GM23248 (cell line): ENCODE data around the gene ANXA11. TPM values are rescaled to one million over a fixed set of nuclear protein-coding genes. Genes with fewer than 3 reads are reported as not detected.
"Not testable (repeated sequence)": the region's sequence is repeated elsewhere in the genome, so short reads cannot be mapped to it uniquely, and the experiment has no call there.

Experiments used
- DNase-seq: peaks from one replicate; pipeline ENCODE4 v3.0.0-alpha.2; 2015
- H2AFZ ChIP-seq: fragments of 200-600 bp; sonication (generic); 2 replicates; pipeline ENCODE4 v1.6.1; 2016; ENCODE audit warnings: antibody characterized with exemption
- H3F3A ChIP-seq: fragments of 200-600 bp; sonication (generic); 2 replicates; pipeline ENCODE4 v1.6.1; 2016; ENCODE audit warnings: mild to moderate bottlenecking, antibody characterized with exemption, mixed run types; ENCODE audit not compliant: insufficient read depth
- H3K27ac ChIP-seq: fragments of 200-600 bp; sonication (generic); 2 replicates; pipeline ENCODE4 v1.5.1; 2016; ENCODE audit warnings: mild to moderate bottlenecking
- H3K27me3 ChIP-seq: fragments of 200-600 bp; sonication (generic); replicated peaks from 2 replicates; pipeline ENCODE4 v1.6.1; 2016; ENCODE audit warnings: mild to moderate bottlenecking; ENCODE audit not compliant: insufficient read depth
- H3K36me3 ChIP-seq: fragments of 200-600 bp; sonication (generic); 2 replicates; pipeline ENCODE4 v1.6.1; 2016; ENCODE audit warnings: low read depth, mild to moderate bottlenecking
- H3K4me1 ChIP-seq: fragments of 200-600 bp; sonication (generic); 2 replicates; pipeline ENCODE4 v1.6.1; 2016; ENCODE audit warnings: mild to moderate bottlenecking; ENCODE audit not compliant: insufficient read depth
- H3K4me2 ChIP-seq: fragments of 200-600 bp; sonication (generic); one replicate; pipeline ENCODE4 v1.6.1; 2016; ENCODE audit warnings: mild to moderate bottlenecking; ENCODE audit not compliant: unreplicated experiment
- H3K4me3 ChIP-seq: fragments of 200-600 bp; sonication (generic); 2 replicates; pipeline ENCODE4 v1.5.1; 2016; ENCODE audit warnings: mild to moderate bottlenecking
- H3K79me2 ChIP-seq: fragments of 200-600 bp; sonication (generic); 2 replicates; pipeline ENCODE4 v1.6.1; 2016; ENCODE audit warnings: mild to moderate bottlenecking; ENCODE audit not compliant: insufficient read depth
- H3K9ac ChIP-seq: fragments of 200-600 bp; sonication (generic); 2 replicates; pipeline ENCODE4 v1.6.1; 2016; ENCODE audit warnings: mild to moderate bottlenecking
- H3K9me2 ChIP-seq: fragments of 200-600 bp; sonication (generic); 2 replicates; pipeline ENCODE4 v1.6.1; 2016; ENCODE audit warnings: mixed run types, mild to moderate bottlenecking, moderate library complexity; ENCODE audit not compliant: insufficient read depth
- H3K9me3 ChIP-seq: fragments of 200-600 bp; sonication (generic); one replicate; pipeline ENCODE4 v1.6.1; 2017; ENCODE audit warnings: low read depth
- H4K20me1 ChIP-seq: fragments of 200-600 bp; sonication (generic); 2 replicates; pipeline ENCODE4 v1.6.0; 2016; ENCODE audit not compliant: insufficient read depth
- EZH2 ChIP-seq: fragments of 200-600 bp; sonication (generic); IDR thresholded peaks from 2 replicates; pipeline ENCODE4 v1.6.1; 2018; ENCODE audit warnings: antibody characterized with exemption, mild to moderate bottlenecking; ENCODE audit not compliant: insufficient read depth, poor library complexity, severe bottlenecking
- EZH2phosphoT487 ChIP-seq: fragments of 200-600 bp; sonication (generic); IDR thresholded peaks from 2 replicates; pipeline ENCODE4 v1.6.1; 2018; ENCODE audit warnings: antibody characterized with exemption, moderate library complexity, mild to moderate bottlenecking, low read depth; ENCODE audit not compliant: insufficient read depth
- WGBS, 2 experiments: methylation state at CpG; one replicate each; pipeline ENCODE4 v1.1.6; 2015 to 2017; ENCODE audit warnings: low lambda C conversion rate in 2 of 2, low coverage in 1 of 2; ENCODE audit errors: missing lambda C conversion rate in 2 of 2; 5-methylcytosine and 5-hydroxymethylcytosine counted together
- in situ Hi-C: fragments of 300-500 bp; cut with MboI; formaldehyde crosslinking; loops from 2 replicates; pipeline ENCODE4 v1.15.0; 2020
- polyA plus RNA-seq: library from polyadenylated mRNA; unstranded; fragments of >200 nt; fragmentation: Nextera tagmentation; extraction: Ambion mirVana; gene quantifications from 2 replicates; pipeline ENCODE4 v1.2.1, GENCODE V29; 2016
- total RNA-seq: library from RNA; depleted of rRNA; stranded (reverse); fragments of >200 nt; shearing (Covaris generic); gene quantifications from 2 replicates; pipeline ENCODE4 v1.2.3, GENCODE V29; 2014

Gene ANXA11
- total and polyA plus RNA-seq, 2 experiments from 2014 or later = 116 to 189 TPM

GRCh38 chr10:80252296-80252887 is 47.1 kb upstream of the ANXA11 start:
- DNase-seq = no peak
- H3K4me1 ChIP-seq = no peaks in the 10 kb centered on the region
- H3K36me3 ChIP-seq = no peaks in the 10 kb centered on the region
- no peak overlapping the region for H3K4me2 ChIP-seq
- in situ Hi-C loops = loop anchor here (25.0 kb wide), 1 partner anchor 690 kb away; the partner anchor contains the start of gene SFTPA2
- no peak overlapping the region for H3K27ac ChIP-seq
- no peak overlapping the region for H2AFZ ChIP-seq
- WGBS, 2 experiments = 93 to 97% methylated on average over 10 to 12 of the region's 12 CpGs
- no peaks in the 10 kb centered on the region for H3K79me2 ChIP-seq
- no peaks in the 10 kb centered on the region for H3F3A ChIP-seq
- H4K20me1 ChIP-seq = no peaks in the 10 kb centered on the region
- no peaks in the 10 kb centered on the region for H3K9me3 ChIP-seq
- no peaks in the 10 kb centered on the region for H3K27me3 ChIP-seq
- no peaks in the 10 kb centered on the region for H3K9me2 ChIP-seq
- TF ChIP-seq EZH2 (no peak), EZH2phosphoT487 (no peak)
- no peak overlapping the region for H3K9ac ChIP-seq
- H3K4me3 ChIP-seq = no peak overlapping the region

- not testable (repeated sequence) for H3K27ac ChIP-seq, H3K4me2 ChIP-seq, H3K9me2 ChIP-seq, H3K4me1 ChIP-seq, H3K9ac ChIP-seq, H3K36me3 ChIP-seq, H3K79me2 ChIP-seq, H4K20me1 ChIP-seq, H3K4me3 ChIP-seq, H3K9me3 ChIP-seq, H2AFZ ChIP-seq, H3K27me3 ChIP-seq, H3F3A ChIP-seq
- peak; percentile 11 for DNase-seq
- WGBS, 2 experiments = 64 to 93% methylated on average over 3 to 4 of the region's 4 CpGs
- in situ Hi-C loops = loop anchor here (25.0 kb wide), 1 partner anchor 689 kb away; the partner anchor contains the start of gene SFTPA2
These were observed 46.5 kb upstream of the ANXA11 start for GRCh38 chr10:80251703-80252280.

- not testable (repeated sequence) for H3K9me2 ChIP-seq, DNase-seq, H3K4me3 ChIP-seq, H3K27ac ChIP-seq, H3K9ac ChIP-seq, H3K79me2 ChIP-seq, H3K36me3 ChIP-seq, H3F3A ChIP-seq, H3K9me3 ChIP-seq, H3K27me3 ChIP-seq, H4K20me1 ChIP-seq, H2AFZ ChIP-seq, H3K4me2 ChIP-seq, H3K4me1 ChIP-seq
- in situ Hi-C loops = loop anchor here (25.0 kb wide), 1 partner anchor 688 kb away; the partner anchor contains the start of gene SFTPA2
- WGBS, 2 experiments = no CpG with 5 or more reads among the region's 1 CpG
These were observed 45.1 kb upstream of the ANXA11 start for GRCh38 chr10:80250399-80250798.

GRCh38 chr10:80249906-80250305 is 44.6 kb upstream of the ANXA11 start:
- H3K9me2 ChIP-seq, DNase-seq, H3K9me3 ChIP-seq, H3K4me2 ChIP-seq, H2AFZ ChIP-seq, H3K27me3 ChIP-seq, H3K79me2 ChIP-seq, H3K4me3 ChIP-seq, H3F3A ChIP-seq, H3K4me1 ChIP-seq, H3K36me3 ChIP-seq, H4K20me1 ChIP-seq, H3K27ac ChIP-seq, H3K9ac ChIP-seq: not testable (repeated sequence)
- in situ Hi-C loops = loop anchor here (25.0 kb wide), 1 partner anchor 688 kb away; the partner anchor contains the start of gene SFTPA2
- 9 to 10% methylated on average over 3 of the region's 4 CpGs for WGBS, 2 experiments

GRCh38 chr10:80247611-80248010 is 42.3 kb upstream of the ANXA11 start:
- in situ Hi-C loops, H3K4me1 ChIP-seq, H3K36me3 ChIP-seq, H3K27ac ChIP-seq, H3K9me2 ChIP-seq, H3K4me3 ChIP-seq, H3K9ac ChIP-seq, H3K4me2 ChIP-seq, H4K20me1 ChIP-seq, H3K79me2 ChIP-seq, H2AFZ ChIP-seq, DNase-seq, H3F3A ChIP-seq, H3K27me3 ChIP-seq, H3K9me3 ChIP-seq: not testable (repeated sequence)
- WGBS, 2 experiments = 29% methylated on average over 1 of the region's 20 CpGs; no CpG with 5 or more reads in 1 of the 2 experiments

GRCh38 chr10:80244371-80244770 is 39.0 kb upstream of the ANXA11 start:
- H3K9me2 ChIP-seq, H3K36me3 ChIP-seq, H3K9ac ChIP-seq, H3F3A ChIP-seq, H3K4me1 ChIP-seq, H3K79me2 ChIP-seq, H3K9me3 ChIP-seq, in situ Hi-C loops, H3K4me3 ChIP-seq, H2AFZ ChIP-seq, DNase-seq, H4K20me1 ChIP-seq, H3K27ac ChIP-seq, H3K4me2 ChIP-seq, H3K27me3 ChIP-seq: not testable (repeated sequence)
- WGBS, 2 experiments = 40 to 42% methylated on average over 3 of the region's 3 CpGs

- DNase-seq, H3K27ac ChIP-seq, H3F3A ChIP-seq, H3K9me3 ChIP-seq, H3K27me3 ChIP-seq, H2AFZ ChIP-seq, H3K4me2 ChIP-seq, H3K79me2 ChIP-seq, H3K4me1 ChIP-seq, H3K9ac ChIP-seq, H3K9me2 ChIP-seq, in situ Hi-C loops, H3K36me3 ChIP-seq, H4K20me1 ChIP-seq, H3K4me3 ChIP-seq: not testable (repeated sequence)
- WGBS, 2 experiments = 19 to 60% methylated on average over 1 to 2 of the region's 4 CpGs
These were observed 37.0 kb upstream of the ANXA11 start for GRCh38 chr10:80242341-80242740.
